GM10266 (cell line): ENCODE measurements around the gene ZNF217.
"Not testable (repeated sequence)": the region's sequence is repeated elsewhere in the genome, so short reads cannot be mapped to it uniquely, and the experiment has no call there.

Experiments
- DNase-seq: peaks from one replicate; pipeline ENCODE4 v3.0.0; 2012; ENCODE audit errors: extremely low spot score
- CTCF ChIP-seq: IDR thresholded peaks from 2 replicates; pipeline ENCODE4 v1.5.1; 2012; ENCODE audit warnings: mild to moderate bottlenecking, low read depth; ENCODE audit not compliant: control insufficient read depth, insufficient read depth; ENCODE audit errors: missing control alignments

The ZNF217 gene

GRCh38 chr20:53527196-53527595, 66.4 kb downstream of the ZNF217 start:
- no peak for DNase-seq
- no peak for TF ChIP-seq CTCF

- DNase-seq = no peak
- TF ChIP-seq CTCF = no peak
Measured at GRCh38 chr20:53524589-53525312, 68.9 kb downstream of the ZNF217 start.

GRCh38 chr20:53523615-53524014, 70.0 kb downstream of the ZNF217 start:
- DNase-seq = not testable (repeated sequence)

- no peak for DNase-seq
- no peak for TF ChIP-seq CTCF
Measured at GRCh38 chr20:53522696-53523095, 70.9 kb downstream of the ZNF217 start.

- TF ChIP-seq CTCF = no peak
- DNase-seq = no peak
Measured at GRCh38 chr20:53522026-53522425, 71.6 kb downstream of the ZNF217 start.

- not testable (repeated sequence) for DNase-seq
Measured at GRCh38 chr20:53521421-53521820, 72.2 kb downstream of the ZNF217 start.

- no peak for DNase-seq
- TF ChIP-seq CTCF = no peak
Measured at GRCh38 chr20:53517146-53517545, 76.5 kb downstream of the ZNF217 start.
